ENCODE measurements around the gene SLC25A33.

DNA sequence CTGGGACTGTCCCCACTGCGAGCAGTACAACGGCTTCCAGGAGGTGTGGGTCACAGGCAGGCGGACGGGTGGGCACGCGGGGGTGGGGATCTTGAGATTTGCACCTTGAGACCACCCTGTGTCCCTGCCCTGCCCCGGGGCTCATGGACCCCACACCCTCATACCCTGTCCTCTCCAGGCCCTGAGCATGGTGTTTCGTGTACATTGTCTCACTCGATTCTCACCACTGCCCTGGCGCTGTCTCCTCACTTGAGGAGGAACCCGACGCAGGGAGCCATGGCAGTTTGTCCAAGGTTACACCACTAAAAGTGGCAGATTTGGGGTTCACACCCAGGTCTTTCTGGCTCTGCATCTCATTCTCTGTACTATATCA, 56.7 kb downstream of the SLC25A33 start:
- TF ChIP-seq, protein P1, sequence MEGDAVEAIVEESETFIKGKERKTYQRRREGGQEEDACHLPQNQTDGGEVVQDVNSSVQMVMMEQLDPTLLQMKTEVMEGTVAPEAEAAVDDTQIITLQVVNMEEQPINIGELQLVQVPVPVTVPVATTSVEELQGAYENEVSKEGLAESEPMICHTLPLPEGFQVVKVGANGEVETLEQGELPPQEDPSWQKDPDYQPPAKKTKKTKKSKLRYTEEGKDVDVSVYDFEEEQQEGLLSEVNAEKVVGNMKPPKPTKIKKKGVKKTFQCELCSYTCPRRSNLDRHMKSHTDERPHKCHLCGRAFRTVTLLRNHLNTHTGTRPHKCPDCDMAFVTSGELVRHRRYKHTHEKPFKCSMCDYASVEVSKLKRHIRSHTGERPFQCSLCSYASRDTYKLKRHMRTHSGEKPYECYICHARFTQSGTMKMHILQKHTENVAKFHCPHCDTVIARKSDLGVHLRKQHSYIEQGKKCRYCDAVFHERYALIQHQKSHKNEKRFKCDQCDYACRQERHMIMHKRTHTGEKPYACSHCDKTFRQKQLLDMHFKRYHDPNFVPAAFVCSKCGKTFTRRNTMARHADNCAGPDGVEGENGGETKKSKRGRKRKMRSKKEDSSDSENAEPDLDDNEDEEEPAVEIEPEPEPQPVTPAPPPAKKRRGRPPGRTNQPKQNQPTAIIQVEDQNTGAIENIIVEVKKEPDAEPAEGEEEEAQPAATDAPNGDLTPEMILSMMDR (IDR thresholded peaks at IDR 0.05): no peak
- TF ChIP-seq POLR2A (IDR thresholded peaks at IDR 0.05): no peak

All from adrenal gland (tissue), 5 donors.